Brain microvascular endothelial cell (primary cell): ENCODE measurements around the gene HLCS.

Source experiments
- DNase-seq: peaks from one replicate; pipeline ENCODE4 v3.0.0-alpha.2; 2020
- H3K27ac ChIP-seq: fragments of 250-450 bp; sonication (Bioruptor Pico); 2 replicates; pipeline ENCODE4 v1.5.1; 2020; ENCODE audit warnings: mild to moderate bottlenecking, moderate library complexity
- H3K27me3 ChIP-seq: fragments of 250-450 bp; sonication (Bioruptor Pico); replicated peaks from 2 replicates; pipeline ENCODE4 v1.5.1; 2020; ENCODE audit warnings: mild to moderate bottlenecking
- H3K36me3 ChIP-seq: fragments of 250-450 bp; sonication (Bioruptor Pico); replicated peaks from 2 replicates; pipeline ENCODE4 v1.5.1; 2020; ENCODE audit warnings: mild to moderate bottlenecking
- H3K4me3 ChIP-seq: 2 replicates; pipeline ENCODE4 v1.5.1; 2011; ENCODE audit warnings: low read depth, mild to moderate bottlenecking, control low read depth, low read length, moderate library complexity
- CTCF ChIP-seq: IDR thresholded peaks from 2 replicates; pipeline ENCODE4 v1.5.1; 2011; ENCODE audit warnings: low read depth, mild to moderate bottlenecking, moderate library complexity, low read length, control low read depth, inconsistent platforms; ENCODE audit errors: missing control alignments
- in situ Hi-C: cut with HindIII; loops from 2 replicates; pipeline ENCODE4 v1.10.0; 2017; ENCODE audit warnings: low sequenced_read_pairs, low pct_ligation_motif_present

Gene HLCS

GRCh38 chr21:36877741-36878140 is 88.7 kb downstream of the HLCS start:
- no peak for TF ChIP-seq CTCF
- Histone ChIP-seq H3K27ac (no peak overlapping the region), H3K27me3 (no peaks in the 10 kb centered on the region), H3K4me3 (no peak overlapping the region), H3K36me3 (no peaks in the 10 kb centered on the region)
- in situ Hi-C loops: no loop called here
- DNase-seq: no peak

GRCh38 chr21:36874665-36875064 is 91.8 kb downstream of the HLCS start:
- no peak for TF ChIP-seq CTCF
- in situ Hi-C loops: no loop called here

GRCh38 chr21:36873513-36873912 is 93.0 kb downstream of the HLCS start:
- no peaks in the 10 kb centered on the region for H3K27me3 ChIP-seq
- in situ Hi-C loops: no loop called here
- H3K36me3 ChIP-seq: no peaks in the 10 kb centered on the region
- no peak for TF ChIP-seq CTCF
- no peak overlapping the region for H3K27ac ChIP-seq
- DNase-seq: no peak
- no peak overlapping the region for H3K4me3 ChIP-seq

More at GRCh38 chr21:36874665-36875064, 91.8 kb downstream of the HLCS start:
- no peak for DNase-seq
- no peaks in the 10 kb centered on the region for H3K36me3 ChIP-seq
- H3K27me3 ChIP-seq: no peaks in the 10 kb centered on the region
- H3K27ac ChIP-seq: no peak overlapping the region
- no peak overlapping the region for H3K4me3 ChIP-seq

GRCh38 chr21:36867291-36867905 is 99.1 kb downstream of the HLCS start:
- Histone ChIP-seq H3K27me3 (no peaks in the 10 kb centered on the region), H3K36me3 (no peaks in the 10 kb centered on the region), H3K4me3 (no peak overlapping the region), H3K27ac (no peak overlapping the region)
- no peak for TF ChIP-seq CTCF
- no peak for DNase-seq
- in situ Hi-C loops: no loop called here

- H3K36me3 ChIP-seq: no peaks in the 10 kb centered on the region
- no peak for TF ChIP-seq CTCF
- no peak overlapping the region for H3K27ac ChIP-seq
- in situ Hi-C loops: no loop called here
- DNase-seq: no peak
- H3K27me3 ChIP-seq: no peaks in the 10 kb centered on the region
- H3K4me3 ChIP-seq: no peak overlapping the region
Measured at GRCh38 chr21:36866419-36866818, 100.0 kb downstream of the HLCS start.

GRCh38 chr21:36864974-36865373 is 101.5 kb downstream of the HLCS start:
- Histone ChIP-seq H3K27me3 (no peaks in the 10 kb centered on the region), H3K27ac (no peak overlapping the region), H3K4me3 (no peak overlapping the region), H3K36me3 (no peaks in the 10 kb centered on the region)
- no peak for DNase-seq
- no peak for TF ChIP-seq CTCF
- in situ Hi-C loops: no loop called here
